Activated T-helper 1 cell treated with anti-CD3 and anti-CD28 coated beads, Interleukin-12 subunit alpha, Interleukin-12 subunit beta, Interleukin-2, Interleukin-4 antibody, amounts not matched to agents 30 ng/mL and 10 ng/mL and 1 ng/mL, durations not matched to agents 14 hours and 24 hours and 36 hours (primary cell): ENCODE results near the gene LCE3A. TPM values are rescaled to one million over a fixed set of nuclear protein-coding genes. Genes with fewer than 3 reads are reported as not detected.
"Not testable (repeated sequence)": the region's sequence is repeated elsewhere in the genome, so short reads cannot be mapped to it uniquely, and the experiment has no call there.

ENCODE experiments used
- DNase-seq: peaks from one replicate; pipeline ENCODE4 v3.0.0; 2021; ENCODE audit warnings: low spot score
- H3K27ac Mint-ChIP-seq: one replicate; pipeline ENCODE4 v1.8.0; 2021; ENCODE audit warnings: mild to moderate bottlenecking, mixed read lengths
- H3K27me3 Mint-ChIP-seq: one replicate; pipeline ENCODE4 v1.8.0; 2022; ENCODE audit warnings: mild to moderate bottlenecking, moderate library complexity, mixed read lengths; ENCODE audit not compliant: insufficient read depth
- H3K36me3 Mint-ChIP-seq: one replicate; pipeline ENCODE4 v1.8.0; 2021; ENCODE audit warnings: low read depth, mixed read lengths
- H3K4me1 Mint-ChIP-seq: one replicate; pipeline ENCODE4 v1.8.0; 2021; ENCODE audit warnings: low read depth, mixed read lengths
- H3K4me3 Mint-ChIP-seq: one replicate; pipeline ENCODE4 v1.8.0; 2021; ENCODE audit warnings: mild to moderate bottlenecking, moderate library complexity, mixed read lengths
- H3K9me3 Mint-ChIP-seq: one replicate; pipeline ENCODE4 v1.8.0; 2021; ENCODE audit warnings: mixed read lengths
- intact Hi-C: fragments of 100-400 bp; cut with micrococcal nuclease; formaldehyde crosslinking; loops from one replicate; pipeline ENCODE4 v1.15.1; 2024
- total RNA-seq: library from RNA; stranded (reverse); gene quantifications from 2 replicates; pipeline ENCODE4 v1.2.3, GENCODE V29; 2022

Gene LCE3A, protein sequence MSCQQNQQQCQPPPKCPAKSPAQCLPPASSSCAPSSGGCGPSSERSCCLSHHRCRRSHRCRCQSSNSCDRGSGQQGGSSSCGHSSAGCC
- total RNA-seq = not detected in 2 replicates

DNA sequence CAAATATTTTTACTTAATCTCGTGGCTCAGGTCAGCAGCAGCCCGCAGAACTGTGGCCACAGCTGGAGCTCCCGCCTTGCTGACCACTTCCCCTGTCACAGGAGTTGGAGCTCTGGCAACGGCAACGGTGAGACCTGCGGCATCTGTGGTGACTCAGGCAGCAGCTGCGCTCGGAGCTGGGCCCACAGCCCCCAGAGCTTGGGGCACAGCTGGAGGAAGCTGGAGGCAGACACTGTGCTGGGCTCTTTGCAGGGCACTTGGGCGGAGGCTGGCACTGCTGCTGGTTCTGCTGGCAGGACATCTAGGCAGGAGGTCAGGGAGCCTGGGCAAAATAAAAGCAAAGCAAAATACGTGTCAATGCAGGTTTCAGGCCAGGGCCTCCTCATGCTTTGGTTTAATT lies at the start of gene LCE3A:
LCE3A (minus strand) TSS at position 301 of the 400 bp plus-strand sequence; CDS start at position 301, 0 bp downstream.
- Mint-ChIP-seq H3K9me3 (peaks cover 12% of the 10 kb centered on the region), H3K4me1 (no peaks in the 10 kb centered on the region), H3K36me3 (no peaks in the 10 kb centered on the region), H3K27me3 (peaks cover 5% of the 10 kb centered on the region), H3K4me3 (no peak within 1 kb of the TSS), H3K27ac (no peak within 1 kb of the TSS)
- DNase-seq = no peak
- intact Hi-C loops = no loop called here

DNA sequence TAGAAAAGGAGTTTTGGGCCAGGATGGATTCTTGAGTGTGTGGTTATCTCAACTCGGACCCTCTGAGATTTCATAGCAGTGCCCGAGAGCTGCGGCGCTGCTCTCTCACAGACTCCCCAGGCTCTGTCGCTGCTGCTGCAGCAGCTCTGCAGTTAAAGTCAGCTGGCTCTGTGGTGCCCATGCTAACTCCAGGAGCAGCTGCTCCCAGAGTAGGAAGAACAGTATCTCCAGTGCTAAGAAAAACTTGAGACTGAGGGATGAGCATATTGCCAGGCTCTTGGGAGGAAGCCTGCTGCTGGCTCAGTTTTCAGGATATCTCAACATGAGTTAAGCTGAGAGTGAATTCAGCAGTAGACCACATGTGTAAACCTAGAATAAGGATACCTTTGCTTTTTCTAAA lies 44.7 kb upstream of the LCE3A start:
- intact Hi-C loops = no loop called here
- Mint-ChIP-seq H3K36me3 (no peaks in the 10 kb centered on the region), H3K4me1 (no peaks in the 10 kb centered on the region), H3K9me3 (no peaks in the 10 kb centered on the region), H3K27ac (no peak overlapping the region), H3K27me3 (peaks cover 3% of the 10 kb centered on the region), H3K4me3 (no peak overlapping the region)
- DNase-seq = no peak

DNA sequence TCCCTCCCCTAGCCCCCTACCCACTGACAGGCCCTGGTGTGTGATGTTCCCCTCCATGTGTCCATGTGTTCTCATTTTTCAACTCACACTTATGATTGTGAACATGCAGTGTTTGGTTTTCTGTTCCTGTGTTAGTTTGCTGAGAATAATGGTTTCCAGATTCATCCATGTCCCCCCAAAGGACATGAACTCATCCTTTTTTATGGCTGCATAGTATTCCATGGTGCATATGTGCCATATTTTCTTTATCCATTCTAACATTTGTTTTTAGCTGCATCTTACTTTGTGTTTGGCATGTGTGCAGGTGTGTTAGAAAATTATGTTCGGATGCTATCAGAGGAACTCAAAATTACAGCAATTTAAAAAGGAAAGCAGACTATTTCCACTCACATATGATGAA lies 43.3 kb upstream of the LCE3A start:
- H3K9me3 Mint-ChIP-seq, H3K27ac Mint-ChIP-seq, H3K36me3 Mint-ChIP-seq, H3K27me3 Mint-ChIP-seq, H3K4me1 Mint-ChIP-seq, DNase-seq, H3K4me3 Mint-ChIP-seq, intact Hi-C loops: not testable (repeated sequence)

DNA sequence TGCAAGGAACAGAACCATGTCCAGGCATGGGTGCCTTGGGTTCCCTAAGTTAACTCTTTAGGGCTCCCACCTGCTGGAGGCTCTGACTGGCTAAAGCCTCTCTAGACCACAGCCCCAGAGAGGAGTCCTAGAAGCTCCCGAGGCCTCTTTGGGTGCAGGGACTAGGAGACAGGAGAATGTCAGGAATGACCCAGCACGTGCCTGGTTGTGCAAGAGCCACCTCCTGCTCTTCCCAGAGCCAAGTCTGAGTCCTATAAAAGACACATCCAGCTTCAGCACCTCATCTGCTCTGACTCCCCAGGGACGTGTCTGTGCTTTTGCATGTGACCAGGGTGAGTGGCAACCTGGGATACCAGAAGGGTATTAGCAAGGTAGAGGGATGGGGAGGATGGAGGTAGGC lies 40.2 kb upstream of the LCE3A start, which contains the start of gene LCE2D:
LCE2D (plus strand) TSS at position 283 of the 400 bp plus-strand sequence. CDS start 726 bp downstream, outside the sequence.
- H3K9me3 Mint-ChIP-seq = no peaks in the 10 kb centered on the region
- H3K27ac Mint-ChIP-seq = no peak within 1 kb of the TSS

DNA sequence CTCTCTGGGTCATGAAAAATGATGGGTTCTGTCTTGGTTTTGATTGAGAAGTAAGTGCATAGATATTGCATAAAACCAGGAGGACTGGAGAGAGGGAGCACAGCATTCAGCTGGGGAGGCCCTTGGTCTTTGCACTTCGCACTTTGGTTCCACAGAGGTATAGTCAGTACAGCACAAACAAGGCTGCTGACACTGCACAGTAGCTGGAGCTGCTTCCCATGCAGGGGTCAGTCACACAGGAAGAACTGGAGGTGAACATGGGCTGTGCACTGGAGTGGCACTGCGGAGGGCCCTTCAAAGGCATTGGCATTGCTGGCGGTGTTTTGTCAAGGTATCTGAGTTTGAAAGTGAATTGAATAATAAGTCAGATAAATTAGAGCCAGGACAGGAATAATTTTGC lies 35.7 kb upstream of the LCE3A start:
- intact Hi-C loops = no loop called here
- Mint-ChIP-seq H3K4me1 (peaks cover 4% of the 10 kb centered on the region), H3K27me3 (peaks cover 15% of the 10 kb centered on the region), H3K36me3 (no peaks in the 10 kb centered on the region), H3K4me3 (no peak overlapping the region), H3K27ac (no peak overlapping the region), H3K9me3 (no peaks in the 10 kb centered on the region)
- no peak for DNase-seq

More for the DNA sequence above, 40.2 kb upstream of the LCE3A start, which contains the start of gene LCE2D:
- Mint-ChIP-seq H3K36me3 (no peaks in the 10 kb centered on the region), H3K27me3 (peaks cover 12% of the 10 kb centered on the region), H3K4me1 (no peaks in the 10 kb centered on the region), H3K4me3 (no peak within 1 kb of the TSS)
- intact Hi-C loops = no loop called here
- DNase-seq = no peak

DNA sequence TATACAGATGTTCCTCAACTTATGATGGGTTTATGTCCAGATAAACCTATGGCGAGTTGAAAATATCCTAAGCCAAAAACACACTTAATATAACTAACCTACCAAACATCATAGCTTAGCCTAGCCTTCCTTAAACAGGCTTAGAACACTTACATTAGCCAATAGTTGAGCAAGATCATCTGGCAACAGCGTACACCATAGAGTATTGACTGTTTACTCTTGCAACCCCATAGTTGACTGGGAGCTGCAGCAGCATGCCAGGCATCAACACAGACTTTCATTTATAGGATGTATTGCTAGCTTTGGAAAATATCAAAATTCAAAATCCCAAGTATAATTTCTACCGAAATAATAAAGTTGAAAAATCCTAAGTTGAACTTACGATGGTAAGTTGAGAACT lies 34.8 kb upstream of the LCE3A start:
- intact Hi-C loops = no loop called here
- Mint-ChIP-seq H3K36me3 (no peaks in the 10 kb centered on the region), H3K4me1 (peaks cover 4% of the 10 kb centered on the region)

DNA sequence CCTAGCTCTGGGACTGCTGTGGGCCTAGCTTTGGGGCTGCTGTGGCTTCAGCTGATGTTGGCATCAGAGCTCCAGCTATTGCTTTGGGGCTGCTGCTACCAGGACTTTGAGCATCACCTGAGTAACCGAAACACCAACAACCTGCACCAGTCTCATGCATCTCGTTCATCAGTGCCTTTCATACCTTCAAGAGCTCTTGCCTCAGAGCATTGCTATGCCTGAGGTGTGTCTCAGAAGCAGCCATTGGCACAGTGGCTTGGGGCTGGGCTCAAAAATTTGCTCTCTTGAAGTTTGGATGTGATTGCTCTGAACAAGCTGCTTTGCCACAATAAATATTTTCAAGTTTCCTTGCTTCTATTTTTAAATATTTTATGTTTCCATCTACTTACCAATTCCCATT lies 33.6 kb upstream of the LCE3A start:
- no peaks in the 10 kb centered on the region for H3K9me3 Mint-ChIP-seq
- no peaks in the 10 kb centered on the region for H3K36me3 Mint-ChIP-seq
- intact Hi-C loops = no loop called here
- no peak overlapping the region for H3K4me3 Mint-ChIP-seq
- peaks cover 18% of the 10 kb centered on the region for H3K27me3 Mint-ChIP-seq
- no peak for DNase-seq
- peaks cover 4% of the 10 kb centered on the region for H3K4me1 Mint-ChIP-seq
- no peak overlapping the region for H3K27ac Mint-ChIP-seq

More for the DNA sequence above, 34.8 kb upstream of the LCE3A start:
- Mint-ChIP-seq H3K9me3 (no peaks in the 10 kb centered on the region), H3K4me3 (no peak overlapping the region), H3K27me3 (peaks cover 19% of the 10 kb centered on the region), H3K27ac (no peak overlapping the region)
- DNase-seq = no peak

DNA sequence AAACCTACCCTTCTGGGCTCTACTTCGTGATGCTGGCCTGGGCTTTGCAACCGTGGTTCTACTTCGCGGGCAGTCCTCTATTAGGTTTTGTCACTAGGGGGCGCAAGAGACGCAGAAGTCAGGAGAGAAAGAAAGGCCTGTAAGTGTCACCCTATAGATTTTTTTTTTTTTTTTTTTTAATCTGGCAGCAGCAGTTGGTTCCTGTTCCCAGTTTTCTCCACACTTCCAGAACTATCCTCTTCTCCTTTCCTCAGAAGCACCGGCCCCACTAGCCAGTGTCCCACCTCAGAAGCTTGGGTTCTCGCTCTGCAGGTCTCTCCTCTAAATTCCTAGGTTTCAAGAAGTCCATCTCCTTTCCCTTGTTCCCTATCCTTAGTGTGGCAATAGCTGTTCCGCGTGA lies 31.2 kb upstream of the LCE3A start:
- DNase-seq = peak; percentile 35
- no peaks in the 10 kb centered on the region for H3K36me3 Mint-ChIP-seq
- H3K4me3 Mint-ChIP-seq = no peak overlapping the region
- H3K4me1 Mint-ChIP-seq = peaks cover 4% of the 10 kb centered on the region
- no peak overlapping the region for H3K27ac Mint-ChIP-seq
- H3K9me3 Mint-ChIP-seq = no peaks in the 10 kb centered on the region
- intact Hi-C loops = loop anchor here (1.0 kb wide), 1 partner anchor 569 kb away; no protein-coding TSS in a partner anchor
- peaks cover 16% of the 10 kb centered on the region for H3K27me3 Mint-ChIP-seq

DNA sequence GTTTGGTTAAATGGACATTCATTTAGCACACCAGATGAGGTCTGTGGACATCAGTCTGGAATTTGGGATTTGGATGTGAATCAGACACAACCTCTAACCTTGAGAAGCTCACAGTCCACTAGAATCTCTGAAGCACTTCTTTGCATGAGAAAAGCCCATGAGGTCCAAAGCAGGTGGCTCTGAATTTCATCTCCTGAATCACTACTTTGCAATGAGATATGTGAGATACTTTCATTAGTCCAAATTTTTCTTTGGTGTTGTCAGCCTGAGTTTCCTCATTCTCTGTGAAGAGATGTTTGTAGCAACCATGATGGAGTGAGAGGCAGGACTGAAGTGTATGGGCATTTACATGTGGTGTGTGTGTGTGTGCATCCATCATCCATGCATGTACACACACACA lies 23.8 kb upstream of the LCE3A start:
- Mint-ChIP-seq H3K4me1 (no peaks in the 10 kb centered on the region), H3K4me3 (no peak overlapping the region), H3K36me3 (no peaks in the 10 kb centered on the region), H3K27ac (no peak overlapping the region), H3K9me3 (no peaks in the 10 kb centered on the region), H3K27me3 (peaks cover 13% of the 10 kb centered on the region)
- intact Hi-C loops = no loop called here
- no peak for DNase-seq

DNA sequence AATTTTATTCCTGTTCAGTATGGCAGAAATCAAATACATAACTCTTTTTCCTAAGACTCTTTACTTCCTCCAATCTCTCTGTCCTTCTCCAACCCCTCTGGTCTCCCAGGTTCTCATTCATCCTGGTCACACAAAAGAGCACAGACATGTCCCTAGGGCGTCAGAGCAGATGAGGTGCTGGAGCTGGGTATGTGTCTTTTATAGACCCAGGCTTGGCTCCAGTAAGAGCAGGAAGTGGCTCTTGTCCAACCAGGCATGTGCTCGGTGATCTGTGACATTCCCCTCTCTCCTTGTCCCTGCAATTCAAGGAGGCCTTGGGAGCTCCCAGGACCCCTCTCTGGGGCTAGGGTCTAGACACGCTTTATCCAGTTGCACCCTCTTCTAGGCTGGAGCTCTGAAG lies 22.2 kb upstream of the LCE3A start:
- H3K9me3 Mint-ChIP-seq = no peaks in the 10 kb centered on the region
- H3K27me3 Mint-ChIP-seq = peaks cover 12% of the 10 kb centered on the region
- H3K36me3 Mint-ChIP-seq = no peaks in the 10 kb centered on the region
- no peaks in the 10 kb centered on the region for H3K4me1 Mint-ChIP-seq
- H3K4me3 Mint-ChIP-seq = no peak overlapping the region
- H3K27ac Mint-ChIP-seq = no peak overlapping the region
- intact Hi-C loops = no loop called here
- DNase-seq = no peak

DNA sequence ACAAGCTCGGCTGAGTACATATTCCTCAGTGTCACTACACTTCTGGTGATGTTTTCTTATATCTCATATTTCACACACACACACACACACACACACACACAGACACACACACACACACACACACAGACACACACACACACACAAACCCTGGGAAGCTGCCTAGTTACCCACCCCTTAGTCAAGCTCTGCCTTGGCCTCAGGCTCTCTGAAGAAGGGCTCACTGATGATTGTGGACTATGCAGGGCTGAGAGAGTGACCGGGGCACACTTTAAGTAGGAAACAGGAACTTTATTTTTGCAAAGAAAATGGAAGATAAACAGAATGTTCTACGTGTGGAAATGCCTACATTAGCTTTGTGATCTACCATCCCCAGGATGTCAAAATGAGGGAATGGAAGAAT lies 21.0 kb upstream of the LCE3A start:
- no peaks in the 10 kb centered on the region for H3K9me3 Mint-ChIP-seq
- H3K4me1 Mint-ChIP-seq = no peaks in the 10 kb centered on the region
- no peak overlapping the region for H3K4me3 Mint-ChIP-seq
- H3K36me3 Mint-ChIP-seq = no peaks in the 10 kb centered on the region
- no peak overlapping the region for H3K27ac Mint-ChIP-seq
- H3K27me3 Mint-ChIP-seq = peaks cover 12% of the 10 kb centered on the region
- DNase-seq = no peak
- intact Hi-C loops = no loop called here

DNA sequence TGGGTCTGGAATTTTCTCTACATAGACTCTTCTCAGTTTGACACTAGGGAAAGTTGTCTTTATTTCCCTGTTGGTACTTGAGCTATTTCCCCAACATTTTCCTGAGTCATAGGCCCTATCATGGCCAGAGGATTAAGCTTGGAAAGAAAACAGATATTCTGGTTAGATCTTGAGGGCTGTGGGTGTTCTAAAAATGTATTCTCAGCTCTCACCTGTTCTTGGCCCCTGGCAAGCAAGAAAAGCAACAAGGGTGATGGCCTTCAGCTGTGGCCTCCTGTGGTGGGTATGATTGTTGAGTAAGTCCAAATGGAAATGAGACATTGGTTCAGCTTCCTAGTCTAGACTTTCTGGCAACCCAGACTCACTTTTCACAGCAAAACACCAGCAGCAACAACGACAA lies 17.4 kb upstream of the LCE3A start:
- no peak overlapping the region for H3K27ac Mint-ChIP-seq

DNA sequence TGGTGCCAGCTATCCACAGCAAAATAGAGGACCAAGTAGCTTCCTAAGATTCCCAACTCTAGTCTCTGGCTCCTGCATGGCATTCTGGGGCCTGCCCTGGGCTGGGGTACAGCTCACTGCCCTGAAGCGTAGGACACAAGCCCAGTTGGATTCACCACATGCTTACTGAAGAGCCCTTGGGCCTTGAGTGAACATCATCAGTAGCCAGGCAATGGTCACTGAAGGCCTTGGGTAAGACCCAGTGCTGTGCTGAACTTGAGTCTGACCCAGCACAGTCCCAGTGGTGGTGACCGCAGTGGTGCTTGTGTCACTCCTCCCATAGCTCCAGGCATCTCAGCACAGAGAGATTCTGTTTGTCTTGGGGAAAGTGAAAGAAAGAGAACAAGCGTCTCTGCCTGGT lies 7.7 kb upstream of the LCE3A start:
- Mint-ChIP-seq H3K4me1 (no peaks in the 10 kb centered on the region), H3K36me3 (no peaks in the 10 kb centered on the region), H3K4me3 (no peak overlapping the region), H3K27ac (no peak overlapping the region), H3K27me3 (peaks cover 3% of the 10 kb centered on the region), H3K9me3 (no peaks in the 10 kb centered on the region)
- intact Hi-C loops = no loop called here
- DNase-seq = no peak

More for the DNA sequence above, 17.4 kb upstream of the LCE3A start:
- intact Hi-C loops = no loop called here
- Mint-ChIP-seq H3K4me3 (no peak overlapping the region), H3K9me3 (no peaks in the 10 kb centered on the region), H3K36me3 (no peaks in the 10 kb centered on the region), H3K4me1 (no peaks in the 10 kb centered on the region), H3K27me3 (peaks cover 5% of the 10 kb centered on the region)
- no peak for DNase-seq

DNA sequence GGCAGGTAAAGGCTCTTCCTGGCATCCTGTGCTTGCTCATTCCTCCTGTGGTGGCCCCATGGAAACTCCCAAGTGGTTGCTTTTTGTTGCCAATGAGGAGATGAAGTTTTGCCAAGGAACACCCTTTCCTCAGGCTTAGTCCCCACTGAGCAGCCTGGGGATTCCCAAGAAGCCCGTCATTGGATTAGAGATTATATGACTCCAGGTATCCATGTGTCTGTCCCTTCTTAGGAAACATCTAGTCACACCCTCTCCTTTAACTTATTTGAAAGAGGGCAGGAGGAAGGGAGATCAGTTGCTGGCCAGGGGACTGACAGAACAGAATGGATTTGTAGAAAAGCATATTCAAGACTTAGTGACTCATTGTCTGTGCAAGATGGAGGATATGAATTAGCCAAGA lies 3.8 kb upstream of the LCE3A start:
- H3K36me3 Mint-ChIP-seq = no peaks in the 10 kb centered on the region

More for the DNA sequence above, 3.8 kb upstream of the LCE3A start:
- Mint-ChIP-seq H3K9me3 (no peaks in the 10 kb centered on the region), H3K4me1 (no peaks in the 10 kb centered on the region), H3K4me3 (no peak overlapping the region), H3K27ac (no peak overlapping the region), H3K27me3 (peaks cover 5% of the 10 kb centered on the region)
- intact Hi-C loops = no loop called here
- no peak for DNase-seq
